ENCODE measurements around the gene PRSS16.

PRSS16 gene

GRCh38 chr6:27283279-27283678 is 35.8 kb downstream of the PRSS16 start:
- no peaks in the 10 kb centered on the region for H3K4me1 ChIP-seq (ENCODE audit: insufficient read depth, low read length, poor library complexity, severe bottlenecking)
- H2AFZ ChIP-seq (ENCODE audit: low read length), result no peak overlapping the region

GRCh38 chr6:27286141-27286540 is 38.6 kb downstream of the PRSS16 start:
- TF ChIP-seq EZH2phosphoT487 (IDR thresholded peaks at IDR 0.05; ENCODE audit: borderline replicate concordance), result no peak
- TF ChIP-seq, protein P1, sequence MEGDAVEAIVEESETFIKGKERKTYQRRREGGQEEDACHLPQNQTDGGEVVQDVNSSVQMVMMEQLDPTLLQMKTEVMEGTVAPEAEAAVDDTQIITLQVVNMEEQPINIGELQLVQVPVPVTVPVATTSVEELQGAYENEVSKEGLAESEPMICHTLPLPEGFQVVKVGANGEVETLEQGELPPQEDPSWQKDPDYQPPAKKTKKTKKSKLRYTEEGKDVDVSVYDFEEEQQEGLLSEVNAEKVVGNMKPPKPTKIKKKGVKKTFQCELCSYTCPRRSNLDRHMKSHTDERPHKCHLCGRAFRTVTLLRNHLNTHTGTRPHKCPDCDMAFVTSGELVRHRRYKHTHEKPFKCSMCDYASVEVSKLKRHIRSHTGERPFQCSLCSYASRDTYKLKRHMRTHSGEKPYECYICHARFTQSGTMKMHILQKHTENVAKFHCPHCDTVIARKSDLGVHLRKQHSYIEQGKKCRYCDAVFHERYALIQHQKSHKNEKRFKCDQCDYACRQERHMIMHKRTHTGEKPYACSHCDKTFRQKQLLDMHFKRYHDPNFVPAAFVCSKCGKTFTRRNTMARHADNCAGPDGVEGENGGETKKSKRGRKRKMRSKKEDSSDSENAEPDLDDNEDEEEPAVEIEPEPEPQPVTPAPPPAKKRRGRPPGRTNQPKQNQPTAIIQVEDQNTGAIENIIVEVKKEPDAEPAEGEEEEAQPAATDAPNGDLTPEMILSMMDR (conservative IDR thresholded peaks at IDR 0.05; ENCODE audit: low read length), result no peak
- no peaks in the 10 kb centered on the region; the same call in 1 of the 2 replicates for H3K9me3 ChIP-seq (ENCODE audit: insufficient read depth, low read depth, low read length)
- no peak overlapping the region for H3K9ac ChIP-seq (ENCODE audit: low read depth, low read length, poor library complexity, severe bottlenecking)
- H3K4me3 ChIP-seq (ENCODE audit: low read length, poor library complexity, severe bottlenecking), result no peak overlapping the region
- no peaks in the 10 kb centered on the region for H3K36me3 ChIP-seq (ENCODE audit: insufficient read depth, low read length)
- H4K20me1 ChIP-seq (ENCODE audit: insufficient read depth, low read length, poor library complexity, severe bottlenecking), result no peaks in the 10 kb centered on the region
- no peak overlapping the region for H3K4me2 ChIP-seq (ENCODE audit: low read depth, low read length, poor library complexity, severe bottlenecking)
- no peaks in the 10 kb centered on the region for H3K4me1 ChIP-seq (ENCODE audit: insufficient read depth, low read length, poor library complexity, severe bottlenecking)
- no peaks in the 10 kb centered on the region for H3K27me3 ChIP-seq (ENCODE audit: insufficient read depth, low read length, poor library complexity, severe bottlenecking)
- H3K9me2 ChIP-seq (replicated peaks; ENCODE audit: low read depth, low read length), result no peaks in the 10 kb centered on the region
- H3F3A ChIP-seq (ENCODE audit: low read depth), result no peaks in the 10 kb centered on the region
- H2AFZ ChIP-seq (ENCODE audit: low read length), result no peak overlapping the region
- H3K79me2 ChIP-seq (ENCODE audit: insufficient read depth, low read length), result no peaks in the 10 kb centered on the region

More at GRCh38 chr6:27283279-27283678, 35.8 kb downstream of the PRSS16 start:
- Histone ChIP-seq H3K79me2 (ENCODE audit: insufficient read depth, low read length) (no peaks in the 10 kb centered on the region), H3K4me3 (ENCODE audit: low read length, poor library complexity, severe bottlenecking) (no peak overlapping the region), H3K9ac (ENCODE audit: low read depth, low read length, poor library complexity, severe bottlenecking) (no peak overlapping the region), H3K36me3 (ENCODE audit: insufficient read depth, low read length) (no peaks in the 10 kb centered on the region), H3K27me3 (ENCODE audit: insufficient read depth, low read length, poor library complexity, severe bottlenecking) (no peaks in the 10 kb centered on the region), H3F3A (ENCODE audit: low read depth) (no peaks in the 10 kb centered on the region), H4K20me1 (ENCODE audit: insufficient read depth, low read length, poor library complexity, severe bottlenecking) (no peaks in the 10 kb centered on the region), H3K4me2 (ENCODE audit: low read depth, low read length, poor library complexity, severe bottlenecking) (no peak overlapping the region), H3K9me2 (replicated peaks; ENCODE audit: low read depth, low read length) (no peaks in the 10 kb centered on the region), H3K9me3 (ENCODE audit: insufficient read depth, low read depth, low read length) (no peaks in the 10 kb centered on the region; the same call in 1 of the 2 replicates)
- TF ChIP-seq, protein P1 (conservative IDR thresholded peaks at IDR 0.05; ENCODE audit: low read length), result no peak
- no peak for TF ChIP-seq EZH2phosphoT487 (IDR thresholded peaks at IDR 0.05; ENCODE audit: borderline replicate concordance)

DNA sequence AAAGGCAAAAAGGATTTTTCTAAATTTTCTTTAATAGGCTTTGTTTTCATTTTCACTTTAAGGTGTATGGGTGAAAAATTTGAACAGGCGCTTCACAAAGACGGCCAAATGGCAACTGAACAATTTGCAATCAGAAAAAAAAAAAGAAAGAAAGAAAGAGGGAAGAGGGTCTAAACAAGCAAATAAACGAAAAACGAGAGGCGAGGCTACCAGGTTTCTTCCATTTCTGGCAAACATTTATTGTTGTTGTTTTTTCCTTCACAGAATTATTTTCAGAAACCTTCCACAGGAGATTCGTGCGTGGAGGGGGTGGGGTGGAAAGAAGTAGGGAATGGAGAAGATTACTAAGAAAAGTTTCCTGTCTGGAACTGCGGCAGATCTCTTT is 40.2 kb downstream of the PRSS16 start:
- Histone ChIP-seq H3K79me2 (ENCODE audit: insufficient read depth, low read length) (no peaks in the 10 kb centered on the region), H3F3A (ENCODE audit: low read depth) (no peaks in the 10 kb centered on the region), H3K27me3 (ENCODE audit: insufficient read depth, low read length, poor library complexity, severe bottlenecking) (no peaks in the 10 kb centered on the region), H3K4me3 (ENCODE audit: low read length, poor library complexity, severe bottlenecking) (no peak overlapping the region), H4K20me1 (ENCODE audit: insufficient read depth, low read length, poor library complexity, severe bottlenecking) (no peaks in the 10 kb centered on the region), H3K4me2 (ENCODE audit: low read depth, low read length, poor library complexity, severe bottlenecking) (no peak overlapping the region), H3K4me1 (ENCODE audit: insufficient read depth, low read length, poor library complexity, severe bottlenecking) (no peaks in the 10 kb centered on the region), H3K9me3 (ENCODE audit: insufficient read depth, low read depth, low read length) (no peaks in the 10 kb centered on the region; the same call in 1 of the 2 replicates), H3K9ac (ENCODE audit: low read depth, low read length, poor library complexity, severe bottlenecking) (no peak overlapping the region), H3K36me3 (ENCODE audit: insufficient read depth, low read length) (no peaks in the 10 kb centered on the region), H2AFZ (ENCODE audit: low read length) (no peak overlapping the region), H3K9me2 (replicated peaks; ENCODE audit: low read depth, low read length) (no peaks in the 10 kb centered on the region)
- no peak for TF ChIP-seq EZH2phosphoT487 (IDR thresholded peaks at IDR 0.05; ENCODE audit: borderline replicate concordance)
- TF ChIP-seq, protein P1 (conservative IDR thresholded peaks at IDR 0.05; ENCODE audit: low read length), result no peak

Data from Loucy (cell line).